ENCODE measurements around the gene DLG3. TPM values are rescaled to one million over a fixed set of nuclear protein-coding genes. Genes with fewer than 3 reads are reported as not detected.

Gene DLG3
- total RNA-seq, 5 donors from 2014 or later (not counting 1 experiment from before 2014, with no cell fraction given), result 6.2 to 14.1 (median 10.3) TPM

DNA sequence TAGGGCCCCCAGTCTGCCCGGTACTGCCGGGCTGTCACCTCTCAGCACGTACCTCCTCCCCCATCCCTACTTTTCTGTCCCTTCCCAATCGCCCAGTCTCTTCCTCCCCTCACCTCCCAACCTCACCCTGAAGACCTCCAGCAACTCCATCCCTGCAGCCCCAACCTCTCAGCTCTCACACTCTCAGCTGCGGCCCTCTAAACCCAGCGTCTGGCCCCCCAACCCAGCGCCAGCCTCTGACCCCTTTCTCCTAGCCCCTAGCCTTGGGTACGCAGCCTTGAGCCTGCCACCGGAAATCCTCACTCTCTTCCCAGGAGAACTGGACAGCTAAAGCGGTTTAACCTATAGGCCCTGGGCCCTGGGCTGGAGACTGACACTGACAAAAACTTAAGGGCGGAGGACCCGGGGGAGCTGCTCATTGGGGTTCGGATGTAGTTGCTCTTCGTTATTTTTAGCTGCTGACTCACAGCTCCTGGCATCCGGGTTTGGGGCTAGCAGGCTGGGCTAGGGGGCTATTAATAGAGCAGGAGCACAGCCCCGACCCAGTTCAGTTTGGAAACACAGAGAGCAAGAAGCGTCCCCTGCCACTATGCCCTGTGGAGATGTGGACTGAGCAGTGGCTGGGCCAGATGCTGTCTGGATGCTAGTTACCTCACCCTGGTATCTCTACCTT, 9.6 kb upstream of the DLG3 start:
- Mint-ChIP-seq H3K27me3 (peaks cover 0 to 33% of the 10 kb centered on the region in 2 donors), H3K4me3 (peak overlapping the region; percentile 86 to 90 (median 87)), H3K4me1 (peaks cover 7 to 30% (median 13%) of the 10 kb centered on the region in 3 donors), H3K9me3 (no peaks in the 10 kb centered on the region), H3K27ac (peak overlapping the region; percentile 19 to 66), H3K36me3 (no peaks in the 10 kb centered on the region)
- H3K27me3 ChIP-seq (replicated peaks in 1 of 2; ENCODE audit: control insufficient read depth in 2 of 2, extremely low read depth in 1 of 2, insufficient read depth in 2 of 2, low read length in 1 of 2), result peaks cover 0 to 8% of the 10 kb centered on the region in 2 experiments
- ChIA-PET CTCF (interaction anchor here (0.6 to 2.9 kb wide), 6 partner anchors 12 to 304 kb away, joined by 3 to 14 read pairs (median 3); partner anchors contain the start of gene IGBP1 (in 1 of the 2)), POLR2A (interaction anchor here in 1 of 2 donors (1.2 kb wide), 1 partner anchor 9 kb away, joined by 4 read pairs; the partner anchor contains the start of gene DLG3)
- 19% methylated on average over 12 of the region's 17 CpGs for WGBS (ENCODE audit: insufficient coverage)
- H3K4me1 ChIP-seq (ENCODE audit: control insufficient read depth in 1 of 2, extremely low read depth in 1 of 2, insufficient read depth in 2 of 2, low read length in 2 of 2), result peaks cover 0 to 19% of the 10 kb centered on the region in 2 experiments
- no peaks in the 10 kb centered on the region for H3K36me3 ChIP-seq (ENCODE audit: control insufficient read depth in 2 of 2, extremely low read depth in 1 of 2, insufficient read depth in 1 of 2, low read length in 1 of 2)
- H3K4me3 ChIP-seq (ENCODE audit: control insufficient read depth in 1 of 2, extremely low read depth in 1 of 2, low read length in 1 of 2), result peak overlapping the region; percentile 44 to 86
- H3K9me3 ChIP-seq, result no peaks in the 10 kb centered on the region
- ATAC-seq (replicated peaks in 1 of 4) (no peak), DNase-seq (peak in 2 of 35 experiments; percentile 16 to 31)
- H3K27ac ChIP-seq (ENCODE audit: low read length), result peak overlapping the region; percentile 39

GRCh38 chrX:70436343-70436742, 8.3 kb upstream of the DLG3 start:
- no peaks in the 10 kb centered on the region for H3K9me3 ChIP-seq
- Mint-ChIP-seq H3K4me3 (no peak overlapping the region), H3K9me3 (no peaks in the 10 kb centered on the region), H3K27me3 (peaks cover 6 to 37% of the 10 kb centered on the region in 2 donors), H3K27ac (no peak overlapping the region), H3K4me1 (peaks cover 7 to 30% (median 13%) of the 10 kb centered on the region in 3 donors), H3K36me3 (no peaks in the 10 kb centered on the region)
- peaks cover 0 to 8% of the 10 kb centered on the region in 2 experiments for H3K27me3 ChIP-seq (replicated peaks in 1 of 2; ENCODE audit: control insufficient read depth in 2 of 2, extremely low read depth in 1 of 2, insufficient read depth in 2 of 2, low read length in 1 of 2)
- 40% methylated on average over 2 of the region's 16 CpGs for WGBS (ENCODE audit: insufficient coverage)
- ChIA-PET POLR2A (no interaction called here), CTCF (interaction anchor here (0.6 to 2.9 kb wide), 3 partner anchors 15 to 303 kb away, joined by 3 to 10 read pairs (median 3); partner anchors contain the start of gene IGBP1 (in 1 of the 2))
- DNase-seq (peak in 2 of 35 experiments; percentile 16 to 36), ATAC-seq (replicated peaks in 1 of 4) (no peak)
- peaks cover 0 to 19% of the 10 kb centered on the region in 2 experiments for H3K4me1 ChIP-seq (ENCODE audit: control insufficient read depth in 1 of 2, extremely low read depth in 1 of 2, insufficient read depth in 2 of 2, low read length in 2 of 2)
- H3K36me3 ChIP-seq (ENCODE audit: control insufficient read depth in 2 of 2, extremely low read depth in 1 of 2, insufficient read depth in 1 of 2, low read length in 1 of 2), result no peaks in the 10 kb centered on the region
- H3K27ac ChIP-seq (ENCODE audit: low read length), result no peak overlapping the region
- H3K4me3 ChIP-seq (ENCODE audit: control insufficient read depth in 1 of 2, extremely low read depth in 1 of 2, low read length in 1 of 2), result no peak overlapping the region

- H3K4me3 Mint-ChIP-seq, result no peak overlapping the region
- Histone ChIP-seq H3K27me3 (replicated peaks in 1 of 2; ENCODE audit: control insufficient read depth in 2 of 2, extremely low read depth in 1 of 2, insufficient read depth in 2 of 2, low read length in 1 of 2) (peaks cover 0 to 8% of the 10 kb centered on the region in 2 experiments), H3K4me1 (ENCODE audit: control insufficient read depth in 1 of 2, extremely low read depth in 1 of 2, insufficient read depth in 2 of 2, low read length in 2 of 2) (peaks cover 0 to 19% of the 10 kb centered on the region in 2 experiments), H3K36me3 (ENCODE audit: control insufficient read depth in 2 of 2, extremely low read depth in 1 of 2, insufficient read depth in 1 of 2, low read length in 1 of 2) (no peaks in the 10 kb centered on the region), H3K4me3 (ENCODE audit: control insufficient read depth in 1 of 2, extremely low read depth in 1 of 2, low read length in 1 of 2) (no peak overlapping the region), H3K27ac (ENCODE audit: low read length) (no peak overlapping the region), H3K9me3 (no peaks in the 10 kb centered on the region)
- DNase-seq (no peak), ATAC-seq (replicated peaks in 1 of 4) (no peak)
- WGBS (ENCODE audit: insufficient coverage), result 83% methylated on average over 1 of the region's 2 CpGs
- H3K27ac Mint-ChIP-seq, result no peak overlapping the region
- no peaks in the 10 kb centered on the region for H3K36me3 Mint-ChIP-seq
- H3K27me3 Mint-ChIP-seq, result peaks cover 13 to 40% of the 10 kb centered on the region in 2 donors
- ChIA-PET POLR2A (no interaction called here), CTCF (interaction anchor here in 1 of 2 donors (2.9 kb wide), 1 partner anchor 304 kb away, joined by 10 read pairs; the partner anchor contains the start of gene IGBP1)
- H3K4me1 Mint-ChIP-seq, result peaks cover 7 to 30% (median 13%) of the 10 kb centered on the region in 3 donors
- no peaks in the 10 kb centered on the region for H3K9me3 Mint-ChIP-seq
Measured at GRCh38 chrX:70437011-70437410, 7.6 kb upstream of the DLG3 start.

DNA sequence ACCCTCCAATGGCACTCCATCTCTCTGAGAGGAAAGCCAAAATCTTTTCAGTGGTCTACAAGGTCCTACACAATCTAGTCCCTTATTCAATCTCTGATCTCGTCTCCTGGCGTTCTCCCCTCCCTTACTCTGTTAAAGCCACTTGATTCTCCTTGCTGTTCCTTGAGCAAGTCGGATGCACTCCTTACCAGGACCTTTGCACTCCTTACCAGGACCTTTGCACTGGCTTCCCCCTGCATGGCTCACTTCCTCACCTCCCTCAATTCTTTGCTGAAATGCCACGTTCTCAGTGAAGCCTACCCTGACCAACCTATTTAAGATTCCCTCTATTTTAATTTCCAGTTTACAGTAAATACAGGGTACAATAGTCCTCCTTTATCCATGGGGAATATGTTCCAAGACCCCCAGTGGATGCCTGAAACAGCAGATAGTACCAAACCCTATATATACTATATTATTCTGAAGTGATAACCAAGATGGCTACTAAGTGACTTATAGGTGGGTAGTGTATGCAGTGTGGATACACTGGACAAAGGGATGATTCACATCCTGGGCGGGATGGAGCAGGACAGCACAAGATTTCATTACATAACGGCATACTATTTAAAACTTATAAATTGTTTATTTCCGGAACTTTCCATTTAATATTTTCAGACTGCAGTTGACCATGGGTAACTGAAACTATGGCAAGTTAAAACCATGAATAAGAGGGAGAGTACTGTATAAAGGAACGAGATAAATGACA, 6.5 kb upstream of the DLG3 start:
- H3K9me3 Mint-ChIP-seq, result no peaks in the 10 kb centered on the region
- ATAC-seq (replicated peaks in 1 of 4) (no peak), DNase-seq (no peak)
- H3K27me3 Mint-ChIP-seq, result peaks cover 20 to 50% of the 10 kb centered on the region in 2 donors
- whole genome bisulfite sequencing (ENCODE audit: insufficient coverage), result 100% methylated on average over 1 of the region's 8 CpGs
- CTCF ChIA-PET, result no interaction called here
- H3K27me3 ChIP-seq (replicated peaks in 1 of 2; ENCODE audit: control insufficient read depth in 2 of 2, extremely low read depth in 1 of 2, insufficient read depth in 2 of 2, low read length in 1 of 2), result peaks cover 1 to 9% of the 10 kb centered on the region in 2 experiments
- no peak overlapping the region for H3K27ac Mint-ChIP-seq
- no peak overlapping the region for H3K27ac ChIP-seq (ENCODE audit: low read length)
- no peaks in the 10 kb centered on the region for H3K36me3 Mint-ChIP-seq
- H3K36me3 ChIP-seq (ENCODE audit: control insufficient read depth in 2 of 2, extremely low read depth in 1 of 2, insufficient read depth in 1 of 2, low read length in 1 of 2), result no peaks in the 10 kb centered on the region
- peaks cover 7 to 30% (median 13%) of the 10 kb centered on the region in 3 donors for H3K4me1 Mint-ChIP-seq
- no peak overlapping the region for H3K4me3 ChIP-seq (ENCODE audit: control insufficient read depth in 1 of 2, extremely low read depth in 1 of 2, low read length in 1 of 2)
- no peaks in the 10 kb centered on the region for H3K9me3 ChIP-seq
- POLR2A ChIA-PET, result no interaction called here
- peaks cover 0 to 19% of the 10 kb centered on the region in 2 experiments for H3K4me1 ChIP-seq (ENCODE audit: control insufficient read depth in 1 of 2, extremely low read depth in 1 of 2, insufficient read depth in 2 of 2, low read length in 2 of 2)
- H3K4me3 Mint-ChIP-seq, result no peak overlapping the region

DNA sequence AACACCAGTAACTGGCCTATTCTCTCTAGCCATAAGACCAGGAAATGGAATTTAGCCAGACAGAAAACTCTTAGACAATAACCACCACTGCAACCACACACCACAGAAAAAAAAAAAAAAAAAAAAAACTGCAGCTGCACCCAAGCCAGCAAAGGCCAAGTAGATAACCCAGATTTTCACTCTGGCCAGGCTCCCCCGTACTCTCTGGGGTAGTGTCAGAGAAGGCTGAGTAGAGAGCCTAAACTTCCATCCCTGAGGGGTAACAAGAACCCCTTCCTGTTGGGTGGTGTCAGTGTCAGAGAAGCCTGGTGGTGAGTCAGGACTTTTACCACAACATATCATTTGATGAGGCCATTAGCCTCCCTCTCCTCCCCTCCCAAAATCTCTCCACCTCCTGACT, 5.6 kb upstream of the DLG3 start:
- H3K27ac Mint-ChIP-seq, result no peak overlapping the region
- peaks cover 7 to 21% (median 9%) of the 10 kb centered on the region in 3 donors for H3K4me1 Mint-ChIP-seq
- no peak overlapping the region for H3K4me3 Mint-ChIP-seq
- Histone ChIP-seq H3K4me1 (ENCODE audit: control insufficient read depth in 1 of 2, extremely low read depth in 1 of 2, insufficient read depth in 2 of 2, low read length in 2 of 2) (peaks cover 0 to 13% of the 10 kb centered on the region in 2 experiments), H3K36me3 (ENCODE audit: control insufficient read depth in 2 of 2, extremely low read depth in 1 of 2, insufficient read depth in 1 of 2, low read length in 1 of 2) (no peaks in the 10 kb centered on the region), H3K4me3 (ENCODE audit: control insufficient read depth in 1 of 2, extremely low read depth in 1 of 2, low read length in 1 of 2) (no peak overlapping the region), H3K27me3 (replicated peaks in 1 of 2; ENCODE audit: control insufficient read depth in 2 of 2, extremely low read depth in 1 of 2, insufficient read depth in 2 of 2, low read length in 1 of 2) (peaks cover 4 to 12% of the 10 kb centered on the region in 2 experiments), H3K9me3 (no peaks in the 10 kb centered on the region), H3K27ac (ENCODE audit: low read length) (no peak overlapping the region)
- ATAC-seq (replicated peaks in 1 of 4) (no peak), DNase-seq (peak in 1 of 35 experiments; percentile 22)
- H3K27me3 Mint-ChIP-seq, result peaks cover 22 to 51% of the 10 kb centered on the region in 2 donors
- ChIA-PET CTCF (interaction anchor here in 1 of 2 donors (0.6 kb wide), 1 partner anchor 40 kb away, joined by 3 read pairs; no protein-coding TSS in a partner anchor), POLR2A (interaction anchor here in 1 of 2 donors (0.6 kb wide), 1 partner anchor 1800 kb away, joined by 3 read pairs; the partner anchor contains the start of gene ERCC6L)
- no peaks in the 10 kb centered on the region for H3K9me3 Mint-ChIP-seq
- WGBS (ENCODE audit: insufficient coverage), result no CpG with 5 or more reads among the region's 1 CpG
- H3K36me3 Mint-ChIP-seq, result no peaks in the 10 kb centered on the region

DNA sequence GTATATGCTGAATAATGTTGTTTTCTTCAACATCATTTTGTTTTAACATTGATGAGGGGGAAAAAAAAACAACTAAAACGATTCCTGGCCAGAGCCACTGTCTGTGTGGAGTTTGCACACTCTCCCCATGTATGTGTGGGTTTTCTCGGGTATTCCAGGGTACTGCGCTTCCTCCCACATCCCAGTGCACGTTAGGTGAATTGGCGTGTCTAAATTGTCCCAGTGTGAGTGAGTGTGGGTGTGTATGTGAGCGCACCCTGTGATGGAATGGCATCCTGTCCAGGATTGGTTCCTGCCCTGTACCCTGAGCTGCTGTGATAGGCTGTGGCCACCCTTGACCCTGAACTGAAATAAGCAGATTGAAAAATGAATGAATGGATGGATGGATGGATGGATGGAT, 2.4 kb upstream of the DLG3 start:
- peaks cover 35 to 48% of the 10 kb centered on the region in 2 donors for H3K27me3 Mint-ChIP-seq
- CTCF ChIA-PET, result interaction anchor here in 1 of 2 donors (0.7 kb wide), 1 partner anchor 11 kb away, joined by 3 read pairs; no protein-coding TSS in a partner anchor

More for the DNA sequence above, 2.4 kb upstream of the DLG3 start:
- Histone ChIP-seq H3K4me1 (ENCODE audit: control insufficient read depth in 1 of 2, extremely low read depth in 1 of 2, insufficient read depth in 2 of 2, low read length in 2 of 2) (peaks cover 0 to 17% of the 10 kb centered on the region in 2 experiments), H3K4me3 (ENCODE audit: control insufficient read depth in 1 of 2, extremely low read depth in 1 of 2, low read length in 1 of 2) (no peak overlapping the region), H3K27ac (ENCODE audit: low read length) (no peak overlapping the region), H3K36me3 (ENCODE audit: control insufficient read depth in 2 of 2, extremely low read depth in 1 of 2, insufficient read depth in 1 of 2, low read length in 1 of 2) (no peaks in the 10 kb centered on the region), H3K9me3 (no peaks in the 10 kb centered on the region), H3K27me3 (replicated peaks in 1 of 2; ENCODE audit: control insufficient read depth in 2 of 2, extremely low read depth in 1 of 2, insufficient read depth in 2 of 2, low read length in 1 of 2) (peaks cover 6 to 23% of the 10 kb centered on the region in 2 experiments)
- Mint-ChIP-seq H3K27ac (no peak overlapping the region), H3K4me1 (peaks cover 0 to 14% (median 7%) of the 10 kb centered on the region in 3 donors), H3K9me3 (no peaks in the 10 kb centered on the region), H3K4me3 (no peak overlapping the region), H3K36me3 (no peaks in the 10 kb centered on the region)
- DNase-seq, result no peak
- WGBS (ENCODE audit: insufficient coverage), result no CpG with 5 or more reads among the region's 6 CpGs
- no peak for ATAC-seq (replicated peaks in 1 of 4)
- POLR2A ChIA-PET, result no interaction called here
